ENCODE results near the gene MFN1.

- TF ChIP-seq, protein P1, sequence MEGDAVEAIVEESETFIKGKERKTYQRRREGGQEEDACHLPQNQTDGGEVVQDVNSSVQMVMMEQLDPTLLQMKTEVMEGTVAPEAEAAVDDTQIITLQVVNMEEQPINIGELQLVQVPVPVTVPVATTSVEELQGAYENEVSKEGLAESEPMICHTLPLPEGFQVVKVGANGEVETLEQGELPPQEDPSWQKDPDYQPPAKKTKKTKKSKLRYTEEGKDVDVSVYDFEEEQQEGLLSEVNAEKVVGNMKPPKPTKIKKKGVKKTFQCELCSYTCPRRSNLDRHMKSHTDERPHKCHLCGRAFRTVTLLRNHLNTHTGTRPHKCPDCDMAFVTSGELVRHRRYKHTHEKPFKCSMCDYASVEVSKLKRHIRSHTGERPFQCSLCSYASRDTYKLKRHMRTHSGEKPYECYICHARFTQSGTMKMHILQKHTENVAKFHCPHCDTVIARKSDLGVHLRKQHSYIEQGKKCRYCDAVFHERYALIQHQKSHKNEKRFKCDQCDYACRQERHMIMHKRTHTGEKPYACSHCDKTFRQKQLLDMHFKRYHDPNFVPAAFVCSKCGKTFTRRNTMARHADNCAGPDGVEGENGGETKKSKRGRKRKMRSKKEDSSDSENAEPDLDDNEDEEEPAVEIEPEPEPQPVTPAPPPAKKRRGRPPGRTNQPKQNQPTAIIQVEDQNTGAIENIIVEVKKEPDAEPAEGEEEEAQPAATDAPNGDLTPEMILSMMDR (IDR thresholded peaks at IDR 0.05; ENCODE audit: low read length), result no peak
- TF ChIP-seq EZH2 (optimal IDR thresholded peaks at IDR 0.05; ENCODE audit: low read depth, low read length) (no peak), EZH2phosphoT487 (IDR thresholded peaks at IDR 0.05; ENCODE audit: low read length) (no peak)
Observed at GRCh38 chr3:179332240-179332639, 15.3 kb upstream of the MFN1 start.
